Measurements from ENCODE around the gene AK5.
A peak's percentile ranks its signal among the peaks of the same experiment; 100 is the strongest.

Gene AK5

GRCh38 chr1:77476475-77476874, 194.7 kb downstream of the AK5 start:
- Histone ChIP-seq H3K4me3 (ENCODE audit: low read length) (no peak overlapping the region), H3K36me3 (ENCODE audit: insufficient read depth, low read length) (peaks cover 18% of the 10 kb centered on the region), H3K9ac (ENCODE audit: low read depth, low read length) (no peak overlapping the region), H3K4me1 (ENCODE audit: control insufficient read depth, insufficient read depth, low read length) (peaks cover 14% of the 10 kb centered on the region), H3K9me3 (replicated peaks; ENCODE audit: low read length) (no peaks in the 10 kb centered on the region), H3K27me3 (ENCODE audit: control insufficient read depth, insufficient read depth, low read length) (no peaks in the 10 kb centered on the region), H3K4me2 (ENCODE audit: low read length) (no peak overlapping the region)

- Histone ChIP-seq H3K27me3 (ENCODE audit: control insufficient read depth, insufficient read depth, low read length) (no peaks in the 10 kb centered on the region), H3K4me3 (ENCODE audit: low read length) (no peak overlapping the region), H3K36me3 (ENCODE audit: insufficient read depth, low read length) (peaks cover 22% of the 10 kb centered on the region), H3K4me1 (ENCODE audit: control insufficient read depth, insufficient read depth, low read length) (no peaks in the 10 kb centered on the region), H3K9me3 (replicated peaks; ENCODE audit: low read length) (no peaks in the 10 kb centered on the region), H3K9ac (ENCODE audit: low read depth, low read length) (no peak overlapping the region), H3K4me2 (ENCODE audit: low read length) (no peak overlapping the region)
These were observed 202.5 kb downstream of the AK5 start for GRCh38 chr1:77484334-77484733.

GRCh38 chr1:77484926-77485325, 203.1 kb downstream of the AK5 start:
- H3K9ac ChIP-seq (ENCODE audit: low read depth, low read length): no peak overlapping the region
- no peak overlapping the region for H3K4me3 ChIP-seq (ENCODE audit: low read length)
- H3K4me2 ChIP-seq (ENCODE audit: low read length): no peak overlapping the region
- no peaks in the 10 kb centered on the region for H3K4me1 ChIP-seq (ENCODE audit: control insufficient read depth, insufficient read depth, low read length)
- H3K27me3 ChIP-seq (ENCODE audit: control insufficient read depth, insufficient read depth, low read length): no peaks in the 10 kb centered on the region
- H3K36me3 ChIP-seq (ENCODE audit: insufficient read depth, low read length): peaks cover 17% of the 10 kb centered on the region
- no peaks in the 10 kb centered on the region for H3K9me3 ChIP-seq (replicated peaks; ENCODE audit: low read length)

GRCh38 chr1:77487631-77488030, 205.8 kb downstream of the AK5 start:
- Histone ChIP-seq H3K4me1 (ENCODE audit: control insufficient read depth, insufficient read depth, low read length) (no peaks in the 10 kb centered on the region), H3K9ac (ENCODE audit: low read depth, low read length) (no peak overlapping the region), H3K4me2 (ENCODE audit: low read length) (no peak overlapping the region), H3K27me3 (ENCODE audit: control insufficient read depth, insufficient read depth, low read length) (no peaks in the 10 kb centered on the region), H3K4me3 (ENCODE audit: low read length) (no peak overlapping the region), H3K36me3 (ENCODE audit: insufficient read depth, low read length) (peaks cover 12% of the 10 kb centered on the region), H3K9me3 (replicated peaks; ENCODE audit: low read length) (no peaks in the 10 kb centered on the region)

GRCh38 chr1:77489910-77490309, 208.1 kb downstream of the AK5 start:
- no peak overlapping the region for H3K4me3 ChIP-seq (ENCODE audit: low read length)
- H3K36me3 ChIP-seq (ENCODE audit: insufficient read depth, low read length): peaks cover 5% of the 10 kb centered on the region
- no peak overlapping the region for H3K4me2 ChIP-seq (ENCODE audit: low read length)
- no peaks in the 10 kb centered on the region for H3K4me1 ChIP-seq (ENCODE audit: control insufficient read depth, insufficient read depth, low read length)
- H3K9ac ChIP-seq (ENCODE audit: low read depth, low read length): no peak overlapping the region
- H3K27me3 ChIP-seq (ENCODE audit: control insufficient read depth, insufficient read depth, low read length): no peaks in the 10 kb centered on the region
- no peaks in the 10 kb centered on the region for H3K9me3 ChIP-seq (replicated peaks; ENCODE audit: low read length)

- Histone ChIP-seq H3K9ac (ENCODE audit: low read depth, low read length) (no peak overlapping the region), H3K27me3 (ENCODE audit: control insufficient read depth, insufficient read depth, low read length) (no peaks in the 10 kb centered on the region), H3K4me3 (ENCODE audit: low read length) (no peak overlapping the region), H3K4me1 (ENCODE audit: control insufficient read depth, insufficient read depth, low read length) (peaks cover 3% of the 10 kb centered on the region), H3K9me3 (replicated peaks; ENCODE audit: low read length) (no peaks in the 10 kb centered on the region), H3K4me2 (ENCODE audit: low read length) (no peak overlapping the region), H3K36me3 (ENCODE audit: insufficient read depth, low read length) (peaks cover 5% of the 10 kb centered on the region)
These were observed 212.2 kb downstream of the AK5 start for GRCh38 chr1:77494026-77494425.

GRCh38 chr1:77498918-77499317, 217.1 kb downstream of the AK5 start:
- Histone ChIP-seq H3K4me3 (ENCODE audit: low read length) (no peak overlapping the region), H3K9ac (ENCODE audit: low read depth, low read length) (no peak overlapping the region), H3K27me3 (ENCODE audit: control insufficient read depth, insufficient read depth, low read length) (no peaks in the 10 kb centered on the region), H3K4me2 (ENCODE audit: low read length) (no peak overlapping the region), H3K4me1 (ENCODE audit: control insufficient read depth, insufficient read depth, low read length) (peaks cover 10% of the 10 kb centered on the region), H3K9me3 (replicated peaks; ENCODE audit: low read length) (no peaks in the 10 kb centered on the region), H3K36me3 (ENCODE audit: insufficient read depth, low read length) (peaks cover 12% of the 10 kb centered on the region)

- H3K9ac ChIP-seq (ENCODE audit: low read depth, low read length): no peak overlapping the region
- peaks cover 12% of the 10 kb centered on the region for H3K36me3 ChIP-seq (ENCODE audit: insufficient read depth, low read length)
- H3K4me3 ChIP-seq (ENCODE audit: low read length): no peak overlapping the region
- peaks cover 12% of the 10 kb centered on the region for H3K4me1 ChIP-seq (ENCODE audit: control insufficient read depth, insufficient read depth, low read length)
- no peaks in the 10 kb centered on the region for H3K27me3 ChIP-seq (ENCODE audit: control insufficient read depth, insufficient read depth, low read length)
- H3K9me3 ChIP-seq (replicated peaks; ENCODE audit: low read length): no peaks in the 10 kb centered on the region
- H3K4me2 ChIP-seq (ENCODE audit: low read length): no peak overlapping the region
These were observed 217.6 kb downstream of the AK5 start for GRCh38 chr1:77499466-77499865.

- Histone ChIP-seq H3K9me3 (replicated peaks; ENCODE audit: low read length) (no peaks in the 10 kb centered on the region), H3K4me2 (ENCODE audit: low read length) (peak overlapping the region; percentile 10), H3K9ac (ENCODE audit: low read depth, low read length) (peak overlapping the region; percentile 70), H3K27me3 (ENCODE audit: control insufficient read depth, insufficient read depth, low read length) (no peaks in the 10 kb centered on the region), H3K4me1 (ENCODE audit: control insufficient read depth, insufficient read depth, low read length) (peaks cover 29% of the 10 kb centered on the region), H3K4me3 (ENCODE audit: low read length) (no peak overlapping the region), H3K36me3 (ENCODE audit: insufficient read depth, low read length) (peaks cover 7% of the 10 kb centered on the region)
These were observed 223.2 kb downstream of the AK5 start for GRCh38 chr1:77504986-77505385.

- peaks cover 45% of the 10 kb centered on the region for H3K4me1 ChIP-seq (ENCODE audit: control insufficient read depth, insufficient read depth, low read length)
These were observed 225.0 kb downstream of the AK5 start for GRCh38 chr1:77506771-77507170.

GRCh38 chr1:77509051-77509492, 227.3 kb downstream of the AK5 start:
- no peak overlapping the region for H3K4me2 ChIP-seq (ENCODE audit: low read length)
- H3K27me3 ChIP-seq (ENCODE audit: control insufficient read depth, insufficient read depth, low read length): no peaks in the 10 kb centered on the region
- peaks cover 60% of the 10 kb centered on the region for H3K4me1 ChIP-seq (ENCODE audit: control insufficient read depth, insufficient read depth, low read length)
- H3K36me3 ChIP-seq (ENCODE audit: insufficient read depth, low read length): no peaks in the 10 kb centered on the region
- H3K9ac ChIP-seq (ENCODE audit: low read depth, low read length): peak overlapping the region; percentile 83
- no peaks in the 10 kb centered on the region for H3K9me3 ChIP-seq (replicated peaks; ENCODE audit: low read length)
- no peak overlapping the region for H3K4me3 ChIP-seq (ENCODE audit: low read length)

More at GRCh38 chr1:77506771-77507170, 225.0 kb downstream of the AK5 start:
- no peak overlapping the region for H3K4me3 ChIP-seq (ENCODE audit: low read length)
- H3K27me3 ChIP-seq (ENCODE audit: control insufficient read depth, insufficient read depth, low read length): no peaks in the 10 kb centered on the region
- H3K9ac ChIP-seq (ENCODE audit: low read depth, low read length): no peak overlapping the region
- no peak overlapping the region for H3K4me2 ChIP-seq (ENCODE audit: low read length)
- no peaks in the 10 kb centered on the region for H3K9me3 ChIP-seq (replicated peaks; ENCODE audit: low read length)
- H3K36me3 ChIP-seq (ENCODE audit: insufficient read depth, low read length): no peaks in the 10 kb centered on the region

- H3K9me3 ChIP-seq (replicated peaks; ENCODE audit: low read length): no peaks in the 10 kb centered on the region
These were observed 228.1 kb downstream of the AK5 start for GRCh38 chr1:77509898-77510297.

More at GRCh38 chr1:77509898-77510297, 228.1 kb downstream of the AK5 start:
- Histone ChIP-seq H3K4me2 (ENCODE audit: low read length) (no peak overlapping the region), H3K9ac (ENCODE audit: low read depth, low read length) (peak overlapping the region; percentile 83), H3K4me3 (ENCODE audit: low read length) (no peak overlapping the region), H3K4me1 (ENCODE audit: control insufficient read depth, insufficient read depth, low read length) (peaks cover 62% of the 10 kb centered on the region), H3K36me3 (ENCODE audit: insufficient read depth, low read length) (no peaks in the 10 kb centered on the region), H3K27me3 (ENCODE audit: control insufficient read depth, insufficient read depth, low read length) (no peaks in the 10 kb centered on the region)

Measured in skeletal muscle satellite cell (primary cell).